Suppressor macrophage treated with lipopolysaccharide for 4 hours (primary cell): ENCODE measurements around the gene MYT1.
"Not testable (repeated sequence)": the region's sequence is repeated elsewhere in the genome, so short reads cannot be mapped to it uniquely, and the experiment has no call there.

Experiments
- DNase-seq: peaks from one replicate; pipeline ENCODE4 v3.0.0-alpha.2; 2020

MYT1 gene

DNA sequence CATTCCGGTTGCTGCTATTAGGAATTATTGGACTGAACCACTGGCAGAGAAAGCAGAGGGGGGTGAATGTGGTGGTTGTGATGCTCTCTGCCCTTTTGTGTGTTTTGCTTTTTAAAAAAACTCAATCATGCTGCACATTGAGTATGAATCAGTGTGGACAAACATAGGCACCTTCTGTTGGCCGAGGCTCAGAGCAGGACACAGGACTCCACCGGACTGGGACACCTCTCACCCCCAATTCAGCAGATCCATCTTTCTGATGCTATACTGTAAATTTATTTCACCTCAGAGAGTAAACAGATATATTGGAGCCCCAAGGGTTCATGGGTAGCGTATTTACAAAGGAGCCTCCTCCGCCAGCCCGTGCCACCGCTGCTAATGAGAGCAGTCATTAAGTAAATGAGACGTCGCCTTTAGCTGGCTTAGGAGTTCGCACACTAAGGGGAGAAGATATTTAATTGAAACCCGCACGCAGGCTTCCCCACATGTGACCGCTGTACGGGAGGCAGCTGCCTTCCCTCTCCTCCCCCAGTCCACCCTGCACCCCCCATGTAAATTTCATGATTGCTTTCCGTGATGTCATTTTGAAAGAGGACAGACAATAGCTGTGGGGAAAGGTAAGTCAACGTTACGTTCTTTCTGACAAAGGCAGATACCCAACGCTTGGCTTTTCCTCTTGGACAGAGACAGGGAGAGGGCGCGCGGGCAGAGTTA lies at the start of gene MYT1:
Gene MYT1, plus strand, starts transcription at position 330 of the 714 bp plus-strand sequence. CDS start 34,410 bp downstream, outside the sequence.
- no peak for DNase-seq

DNA sequence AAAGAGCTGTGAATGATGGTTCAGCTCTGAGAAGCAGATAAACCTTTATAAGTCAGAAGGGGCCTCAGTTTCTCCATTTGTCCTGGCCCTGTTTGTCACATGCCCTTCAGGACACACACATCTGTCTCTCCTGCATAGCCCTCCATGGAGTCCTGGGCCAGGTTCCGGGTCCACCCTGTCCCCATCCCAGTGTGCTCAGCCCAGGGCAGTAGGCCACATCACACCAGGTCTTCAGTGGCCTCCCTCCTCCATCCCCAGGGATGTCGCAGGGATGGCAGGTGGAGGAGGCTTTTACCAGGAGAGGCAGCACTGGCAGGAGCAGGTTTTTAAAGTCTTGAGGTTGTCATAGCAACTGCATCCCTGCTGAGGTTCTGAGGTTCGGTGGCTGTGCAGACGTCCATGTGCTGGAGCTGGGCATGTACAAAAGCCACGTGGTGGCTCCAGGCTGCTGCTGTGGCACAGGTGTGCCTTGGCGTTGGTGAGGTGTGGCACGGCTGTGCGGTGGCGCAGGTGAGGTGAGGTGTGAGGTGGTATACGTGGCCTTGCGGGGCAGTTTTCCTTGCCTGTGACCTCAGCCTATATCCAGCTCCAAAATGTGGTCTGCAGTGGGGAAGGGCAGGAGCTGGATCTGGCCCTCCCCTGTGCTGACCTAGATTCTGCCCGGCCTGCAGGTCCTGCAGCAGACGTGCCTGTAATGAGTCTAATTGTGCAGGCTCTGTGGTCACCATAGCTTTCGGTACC lies 48.9 kb upstream of the MYT1 start:
- no peak for DNase-seq

DNA sequence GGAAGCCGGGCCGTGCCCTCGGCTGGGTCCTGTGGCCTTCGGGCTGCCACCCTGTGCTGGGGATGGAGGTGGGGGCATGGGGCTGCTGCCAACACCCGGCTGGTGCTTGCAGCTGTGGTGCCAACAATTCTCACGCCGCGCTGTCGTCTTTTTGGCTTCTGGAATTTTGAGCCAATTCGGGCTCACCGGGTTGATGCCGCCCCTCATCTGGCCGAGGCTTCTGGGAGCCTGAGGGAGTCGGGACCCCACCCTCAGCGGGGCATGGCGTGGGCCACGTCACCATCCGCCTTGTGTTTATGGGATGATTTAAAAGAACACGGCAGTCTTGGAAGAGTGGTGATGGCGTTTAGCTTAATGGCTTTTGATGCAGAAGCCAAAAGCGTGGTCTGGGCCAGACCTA lies 48.2 kb upstream of the MYT1 start:
- no peak for DNase-seq

DNA sequence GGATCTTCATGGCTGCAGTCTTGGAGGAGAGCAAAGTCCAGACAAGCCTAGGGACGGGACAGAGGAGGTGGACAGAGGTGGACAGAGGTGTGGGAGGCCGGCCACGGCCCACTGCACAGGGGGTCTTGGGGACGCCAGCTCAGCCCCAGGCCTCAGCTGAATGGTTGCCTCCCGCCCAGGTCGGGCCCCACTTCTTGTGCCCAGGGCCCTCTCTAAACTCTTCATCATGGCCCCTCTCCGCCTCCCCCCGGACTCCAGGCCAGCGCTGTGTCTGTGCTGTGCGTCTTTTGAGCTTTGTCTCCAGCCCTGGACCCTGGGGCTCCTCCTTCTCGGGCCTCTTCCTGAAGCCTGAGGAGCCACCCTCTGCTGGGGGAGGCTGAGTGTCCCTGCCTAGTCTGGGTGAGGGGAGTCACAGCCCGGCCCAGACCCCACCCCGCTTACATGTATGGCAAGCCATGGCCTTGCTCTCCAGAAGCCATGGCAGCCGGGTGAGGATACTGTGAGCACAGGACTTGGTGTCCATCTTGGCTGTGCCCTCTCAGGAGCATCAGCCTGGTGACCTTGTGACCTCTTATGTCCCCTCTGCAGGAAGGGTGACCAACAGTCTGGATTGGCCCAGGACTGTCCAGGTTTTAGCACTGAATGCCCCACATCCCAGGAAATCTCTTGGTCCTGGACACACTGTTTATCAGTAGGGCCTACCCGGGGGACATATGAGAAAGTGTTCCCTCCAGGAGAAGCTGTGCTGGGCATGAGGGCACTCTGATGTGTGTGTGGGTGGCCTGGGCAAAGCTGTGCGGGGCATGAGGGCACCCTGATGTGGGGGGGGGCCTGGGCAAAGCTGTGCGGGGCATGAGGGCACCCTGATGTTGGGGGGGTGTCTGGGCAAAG lies 47.5 kb upstream of the MYT1 start:
- no peak for DNase-seq

DNA sequence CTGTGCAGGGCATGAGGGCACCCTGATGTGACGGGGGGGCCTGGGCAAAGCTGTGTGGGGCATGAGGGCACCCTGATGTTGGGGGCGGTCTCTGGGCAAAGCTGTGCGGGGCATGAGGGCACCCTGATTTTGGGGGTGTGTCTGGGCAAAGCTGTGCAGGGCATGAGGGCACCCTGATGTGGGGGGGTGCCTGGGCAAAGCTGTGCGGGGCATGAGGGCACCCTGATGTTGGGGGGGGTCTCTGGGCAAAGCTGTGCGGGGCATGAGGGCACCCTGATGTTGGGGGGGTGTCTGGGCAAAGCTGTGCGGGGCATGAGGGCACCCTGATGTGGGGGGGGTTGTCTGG lies 46.8 kb upstream of the MYT1 start:
- DNase-seq = not testable (repeated sequence)

DNA sequence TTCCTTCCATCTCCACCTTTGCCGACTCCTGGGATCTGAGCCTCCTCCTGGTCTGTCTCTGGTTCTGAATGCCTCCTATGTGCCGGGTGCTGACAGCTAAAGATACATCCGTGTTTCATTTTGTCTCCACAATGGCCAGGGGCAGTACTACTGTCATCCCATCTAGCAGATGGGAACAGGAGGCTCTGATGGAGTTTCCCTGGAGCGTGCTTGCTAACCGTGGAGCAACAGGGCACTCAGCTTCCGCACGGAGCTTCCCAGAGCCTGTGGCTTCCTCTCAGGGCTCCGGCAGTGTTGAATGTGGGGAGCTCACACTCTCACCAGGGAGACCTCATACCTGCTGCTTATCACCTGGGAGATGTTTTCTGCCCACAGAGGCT lies 45.0 kb upstream of the MYT1 start:
- DNase-seq = no peak

DNA sequence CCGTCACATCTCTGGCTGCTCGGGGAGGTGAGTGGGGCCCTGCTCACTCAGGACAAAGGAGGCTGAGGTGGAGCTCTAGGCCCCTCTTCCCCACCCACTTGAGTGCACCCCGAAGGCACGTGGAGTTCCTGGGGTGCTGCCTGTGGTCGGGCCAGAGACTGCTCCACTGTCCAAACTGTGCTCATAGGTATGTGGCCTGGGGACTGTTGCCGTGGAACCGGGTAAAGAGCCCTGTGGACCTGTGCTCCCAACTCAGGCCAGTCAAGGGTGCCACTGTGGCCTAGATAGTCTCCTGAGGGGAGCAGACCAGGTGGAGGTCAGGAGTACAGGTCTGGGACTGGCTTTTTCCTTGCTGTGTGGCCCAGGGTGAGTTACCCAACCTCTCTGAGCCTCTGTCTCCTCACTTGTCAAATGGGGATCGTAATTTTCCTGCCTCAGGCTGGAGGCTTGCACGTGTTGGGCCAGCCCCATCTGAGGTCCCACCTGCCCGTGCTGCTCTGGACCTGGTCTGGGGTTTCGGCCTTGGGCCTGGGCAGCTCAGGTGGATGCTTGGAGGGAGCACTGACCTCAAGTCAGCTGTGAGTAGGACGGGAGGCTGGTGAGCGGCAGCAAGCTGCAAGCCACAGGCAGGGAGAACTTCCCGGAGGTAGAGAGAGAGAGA lies 44.4 kb upstream of the MYT1 start:
- DNase-seq = no peak

DNA sequence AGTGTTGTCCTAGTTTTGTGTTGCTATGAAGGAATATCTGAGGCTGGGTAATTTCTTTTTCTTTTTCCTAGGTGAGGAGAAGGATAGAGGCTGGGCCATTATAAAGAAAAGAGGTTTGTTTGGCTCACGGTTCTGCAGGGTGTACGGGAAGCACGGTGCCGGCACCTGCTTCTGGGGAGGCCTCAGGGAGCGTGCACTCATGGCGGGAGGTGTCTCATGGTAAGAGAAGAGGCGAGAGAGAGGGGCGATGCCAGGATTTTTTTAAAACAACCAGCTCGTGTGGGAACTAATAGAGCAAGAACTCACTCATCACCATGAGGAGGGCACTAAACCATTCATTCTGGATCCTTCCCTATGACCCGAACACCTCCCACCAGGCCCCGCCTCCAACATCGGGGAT lies 42.7 kb upstream of the MYT1 start:
- DNase-seq = no peak

DNA sequence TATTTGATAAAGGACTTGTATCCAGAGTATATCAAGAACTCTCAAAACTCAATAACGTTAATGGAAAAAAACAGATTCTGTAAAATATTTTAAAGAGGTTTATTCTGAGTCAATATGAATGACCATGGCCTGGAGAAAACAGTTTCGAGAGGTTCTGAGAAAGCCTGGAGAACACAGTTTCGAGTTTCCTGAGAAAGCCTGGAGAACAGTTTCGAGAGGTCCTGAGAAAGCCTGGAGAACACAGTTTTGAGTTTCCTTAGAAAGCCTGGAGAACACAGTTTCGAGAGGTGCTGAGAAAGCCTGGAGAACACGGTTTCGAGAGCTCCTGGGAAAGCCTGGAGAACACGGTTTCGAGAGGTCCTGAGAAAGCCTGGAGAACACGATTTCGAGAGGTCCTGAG lies 41.3 kb upstream of the MYT1 start:
- not testable (repeated sequence) for DNase-seq

DNA sequence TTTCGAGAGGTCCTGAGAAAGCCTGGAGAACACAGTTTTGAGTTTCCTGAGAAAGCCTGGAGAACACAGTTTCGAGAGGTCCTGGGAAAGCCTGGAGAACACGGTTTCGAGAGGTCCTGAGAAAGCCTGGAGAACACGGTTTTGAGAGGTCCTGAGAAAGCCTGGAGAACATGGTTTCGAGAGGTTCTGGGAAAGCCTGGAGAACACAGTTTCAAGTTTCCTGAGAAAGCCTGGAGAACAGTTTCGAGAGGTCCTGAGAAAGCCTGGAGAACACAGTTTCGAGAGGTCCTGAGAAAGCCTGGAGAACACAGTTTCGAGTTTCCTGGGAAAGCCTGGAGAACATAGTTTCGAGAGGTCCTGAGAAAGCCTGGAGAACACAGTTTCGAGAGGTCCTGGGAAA lies 40.7 kb upstream of the MYT1 start:
- not testable (repeated sequence) for DNase-seq

DNA sequence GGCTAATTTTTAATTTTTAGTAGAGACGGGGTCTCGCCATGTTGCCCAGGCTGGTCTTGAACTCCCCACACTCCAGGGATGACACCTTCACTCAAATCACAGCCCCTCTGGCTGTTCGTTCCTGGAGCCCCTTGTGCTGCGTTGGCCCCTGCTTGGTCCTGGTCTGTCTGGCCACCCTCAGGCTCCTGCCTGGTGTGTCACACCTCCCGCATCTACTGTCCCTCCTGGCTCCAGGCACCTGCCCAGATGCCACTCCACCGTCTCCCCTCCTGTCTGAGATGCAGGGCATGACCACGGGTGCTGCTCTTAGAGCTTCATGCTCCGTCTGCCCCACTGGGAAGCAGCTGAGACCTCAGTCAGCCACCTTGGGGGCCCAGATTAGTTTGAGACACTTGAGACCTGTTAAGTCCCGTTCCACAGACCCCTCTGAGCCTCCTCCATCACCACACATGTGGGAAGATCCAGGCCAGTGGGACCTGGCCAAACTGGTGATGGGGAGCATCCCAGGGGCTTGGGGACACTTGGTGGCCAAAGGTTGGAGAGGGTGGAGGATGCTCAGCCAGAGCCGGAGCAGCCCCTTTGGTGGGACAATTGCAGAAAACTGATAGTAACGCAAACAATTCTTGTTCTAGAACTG lies 35.0 kb upstream of the MYT1 start:
- DNase-seq = no peak

DNA sequence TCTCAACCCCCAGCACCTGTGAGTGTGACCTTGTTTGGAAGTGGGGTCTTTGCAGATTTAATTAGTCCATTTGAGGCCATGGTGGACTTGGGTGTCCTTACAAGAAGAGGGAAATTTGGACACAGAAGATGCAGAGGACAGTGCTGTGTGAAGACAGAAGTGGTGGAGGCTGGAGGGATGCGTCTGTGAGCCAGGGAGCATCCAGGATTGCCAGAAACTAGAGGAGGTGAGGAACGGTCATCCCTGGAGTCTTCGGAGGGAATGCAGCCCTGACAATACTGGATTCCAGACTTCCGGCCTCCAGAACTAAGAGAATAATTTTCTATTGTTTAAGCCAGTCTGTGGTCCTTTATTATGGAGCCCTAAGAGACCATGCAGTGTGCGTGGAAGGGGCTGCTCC lies 34.0 kb upstream of the MYT1 start:
- DNase-seq = no peak

DNA sequence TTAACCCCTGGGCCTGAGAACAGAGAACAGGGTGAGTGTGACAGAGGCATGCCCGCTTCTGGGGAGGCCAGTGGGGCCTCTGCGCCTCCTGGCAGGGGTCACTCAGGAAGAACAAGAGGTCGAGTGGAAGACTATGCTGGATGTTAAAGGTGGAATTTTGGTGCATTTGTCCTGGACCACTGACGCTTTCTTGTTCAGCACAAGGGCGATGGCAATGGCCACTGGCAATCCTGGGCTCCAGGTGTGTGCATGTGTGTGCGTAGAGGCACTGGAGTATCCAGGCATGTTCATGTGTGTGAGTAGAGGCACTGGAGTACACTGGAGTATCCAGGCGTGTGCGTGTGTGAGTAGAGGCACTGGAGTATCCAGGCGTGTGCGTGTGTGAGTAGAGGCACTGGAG lies 33.4 kb upstream of the MYT1 start:
- DNase-seq = no peak

DNA sequence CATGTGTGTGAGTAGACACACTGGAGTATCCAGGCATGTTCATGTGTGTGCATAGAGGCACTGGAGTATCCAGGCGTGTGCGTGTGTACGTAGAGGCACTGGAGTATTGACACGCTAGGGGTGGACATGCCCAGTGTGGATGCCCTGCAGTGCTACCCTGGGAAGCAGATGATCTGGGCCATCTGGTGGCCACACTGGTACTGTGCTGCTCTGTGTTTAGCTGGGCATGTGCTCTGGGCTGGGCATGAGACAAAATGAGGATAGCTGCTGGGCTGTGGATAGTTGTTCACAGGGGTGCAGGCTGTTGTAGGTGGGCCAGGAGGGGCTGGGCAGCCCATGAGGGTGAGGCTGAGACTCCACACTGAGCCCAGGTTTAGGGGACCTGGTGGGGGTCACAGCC lies 32.8 kb upstream of the MYT1 start:
- DNase-seq = peak; percentile 14

DNA sequence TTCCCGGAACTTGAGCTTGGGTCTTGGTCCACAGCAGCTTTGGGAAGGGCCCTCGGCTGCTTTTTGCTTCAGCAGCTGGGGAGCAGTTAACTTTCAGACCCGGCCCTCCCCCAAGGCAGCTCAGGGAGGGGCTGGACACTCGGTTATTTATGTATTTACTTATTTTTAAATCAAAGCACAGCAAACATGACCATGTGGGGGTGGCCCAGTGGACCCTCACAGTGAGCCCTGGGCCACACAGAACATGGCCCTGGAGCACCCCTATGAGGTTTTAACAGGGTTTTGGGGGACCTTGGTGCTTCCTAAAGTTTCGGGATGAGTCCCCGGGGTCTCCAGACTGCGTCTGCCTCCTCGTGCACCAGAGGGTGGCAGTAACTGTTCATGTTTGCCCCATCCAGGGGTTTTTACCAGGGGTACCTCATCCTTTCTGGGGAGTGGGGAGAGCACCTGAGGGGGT lies 30.3 kb upstream of the MYT1 start:
- no peak for DNase-seq

DNA sequence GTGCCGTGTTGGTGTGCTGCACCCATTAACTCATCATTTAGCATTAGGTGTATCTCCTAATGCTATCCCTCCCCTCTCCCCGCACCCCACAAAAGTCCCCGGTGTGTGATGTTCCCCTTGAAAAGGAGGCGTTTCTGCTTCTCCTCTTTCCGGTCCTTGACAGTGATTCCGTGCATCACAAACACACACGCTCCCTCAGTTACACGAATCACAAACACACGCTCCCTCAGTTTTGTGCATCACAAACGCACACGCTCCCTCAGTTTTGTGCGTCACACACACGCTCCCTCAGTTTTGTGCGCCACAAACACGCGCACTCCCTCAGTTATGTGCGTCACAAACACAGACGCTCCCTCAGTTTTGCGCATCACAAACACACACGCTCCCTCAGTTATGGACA lies 29.5 kb upstream of the MYT1 start:
- DNase-seq = not testable (repeated sequence)

DNA sequence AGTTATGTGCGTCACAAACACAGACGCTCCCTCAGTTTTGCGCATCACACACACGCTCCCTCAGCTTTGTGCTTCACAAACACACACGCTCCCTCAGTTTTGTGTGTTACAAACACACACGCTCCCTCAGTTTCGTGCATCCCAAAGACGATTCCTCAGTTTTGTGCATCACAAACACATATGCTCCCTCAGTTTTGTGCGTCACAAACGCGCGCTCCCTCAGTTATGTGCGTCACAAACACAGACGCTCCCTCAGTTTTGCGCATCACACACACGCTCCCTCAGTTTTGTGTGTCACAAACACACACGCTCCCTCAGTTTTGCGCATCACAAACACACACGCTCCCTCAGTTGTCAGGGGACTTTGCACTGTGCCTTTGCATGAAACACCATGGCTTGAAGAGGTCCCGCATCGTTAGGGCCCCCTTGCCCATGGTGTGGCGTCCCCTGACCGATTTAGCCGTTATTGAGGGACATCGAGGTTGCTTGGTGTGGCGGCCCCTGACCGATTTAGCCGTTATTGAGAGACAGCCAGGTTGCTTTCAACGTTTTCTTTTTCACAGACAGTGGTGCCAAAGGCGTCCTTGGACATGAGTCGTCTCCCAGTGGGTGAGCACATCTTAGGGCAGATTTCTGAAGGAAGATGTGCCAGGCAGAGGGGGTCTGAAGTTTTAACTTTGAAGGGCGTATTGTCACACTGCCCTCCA lies 28.1 kb upstream of the MYT1 start:
- no peak for DNase-seq

DNA sequence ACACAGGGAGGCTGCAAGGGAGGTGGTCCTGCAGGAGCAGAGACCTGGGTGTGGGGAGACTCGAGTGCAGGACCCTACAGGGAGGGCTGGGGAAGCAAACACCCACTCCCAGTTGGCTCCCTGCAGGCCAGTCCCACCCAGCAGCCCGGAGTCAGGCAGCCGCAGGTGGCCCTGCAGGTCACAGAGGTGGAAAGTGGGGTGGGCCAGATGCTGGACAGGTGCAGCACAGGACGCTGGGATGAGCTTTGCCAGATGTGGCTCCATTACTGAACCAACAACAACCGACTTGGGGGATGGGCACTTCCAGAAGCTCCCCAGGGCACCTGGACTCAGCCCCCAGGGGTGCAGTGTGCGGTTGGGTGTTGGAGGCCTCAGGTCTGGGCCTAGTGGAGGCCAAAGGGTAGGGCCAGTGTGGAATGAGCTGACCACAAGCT lies 26.6 kb upstream of the MYT1 start:
- DNase-seq = no peak

DNA sequence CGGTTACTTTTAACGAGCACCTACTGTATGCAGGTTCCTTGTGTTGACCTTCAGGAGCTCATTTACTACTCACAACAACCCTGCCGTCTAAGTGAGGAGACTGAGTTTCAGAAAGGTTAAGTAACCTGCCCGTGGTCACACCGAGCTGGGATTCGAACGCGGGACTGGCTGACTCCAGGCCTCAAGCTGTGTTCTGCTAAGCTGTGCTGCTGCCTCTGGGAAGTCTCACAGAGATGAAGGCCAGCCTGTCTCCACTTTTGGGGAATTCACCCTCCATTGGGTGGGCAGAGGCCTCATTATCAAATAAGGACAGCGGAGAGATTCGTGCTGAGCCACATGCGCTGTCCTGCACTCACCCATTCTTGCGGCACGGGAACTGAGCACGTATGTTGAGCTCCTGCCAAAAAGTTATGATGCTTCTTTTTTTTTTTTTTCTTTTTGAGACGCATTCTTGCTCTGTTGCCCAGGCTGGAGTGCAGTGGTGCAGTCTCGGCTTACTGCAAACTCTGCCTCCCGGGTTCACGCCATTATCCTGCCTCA lies 25.9 kb upstream of the MYT1 start:
- no peak for DNase-seq

DNA sequence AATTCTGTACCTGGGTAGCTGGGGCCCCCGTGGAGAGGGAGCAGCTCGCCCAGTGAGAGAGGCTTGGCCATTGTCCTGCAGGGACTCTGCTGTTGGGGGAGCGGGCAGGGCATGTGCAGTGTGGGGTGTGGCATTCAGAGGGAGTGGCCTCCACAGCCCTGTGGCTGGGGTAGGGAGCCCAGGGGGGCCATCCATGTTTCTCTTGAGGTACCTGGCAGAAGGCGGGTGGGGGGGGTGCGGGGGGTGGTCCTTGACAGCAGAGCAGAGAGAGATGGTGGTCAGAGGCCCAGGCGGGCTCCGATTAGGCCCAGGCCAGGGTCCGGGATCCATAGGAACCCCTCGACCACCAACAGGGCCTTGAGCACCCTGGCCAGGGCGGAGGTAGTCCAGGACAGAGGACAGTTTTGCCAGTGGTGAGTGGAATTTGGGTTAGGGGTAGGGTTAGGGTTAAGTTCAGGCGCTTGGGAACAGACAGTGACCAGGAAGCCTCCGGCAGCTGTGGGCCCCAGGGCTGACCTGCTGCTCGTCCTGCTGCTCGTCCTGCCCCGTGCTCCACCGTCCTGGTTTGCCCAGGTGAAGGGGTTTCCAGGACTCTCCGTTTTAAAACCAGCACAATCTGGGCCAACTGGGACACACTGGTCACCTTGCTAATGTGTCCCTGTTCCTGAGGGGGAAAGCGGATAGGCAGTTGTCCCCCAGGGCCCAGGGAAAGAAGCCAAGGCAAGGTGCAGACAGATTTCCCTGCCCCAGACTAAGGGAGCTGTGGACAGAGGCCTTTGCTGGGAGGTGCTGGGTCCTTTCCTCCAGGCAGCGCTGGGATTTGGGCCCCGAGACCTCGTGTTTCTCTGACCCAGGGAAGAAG lies 24.8 kb upstream of the MYT1 start:
- DNase-seq = no peak
